GM21447 (cell line): ENCODE results near the gene ATP1A1.

Experiments used
- ATAC-seq: cut with Tn5 transposase; IDR thresholded peaks from one replicate; pipeline ENCODE4 v1.9.1; 2021; ENCODE audit not compliant: unreplicated experiment

ATP1A1 gene

DNA sequence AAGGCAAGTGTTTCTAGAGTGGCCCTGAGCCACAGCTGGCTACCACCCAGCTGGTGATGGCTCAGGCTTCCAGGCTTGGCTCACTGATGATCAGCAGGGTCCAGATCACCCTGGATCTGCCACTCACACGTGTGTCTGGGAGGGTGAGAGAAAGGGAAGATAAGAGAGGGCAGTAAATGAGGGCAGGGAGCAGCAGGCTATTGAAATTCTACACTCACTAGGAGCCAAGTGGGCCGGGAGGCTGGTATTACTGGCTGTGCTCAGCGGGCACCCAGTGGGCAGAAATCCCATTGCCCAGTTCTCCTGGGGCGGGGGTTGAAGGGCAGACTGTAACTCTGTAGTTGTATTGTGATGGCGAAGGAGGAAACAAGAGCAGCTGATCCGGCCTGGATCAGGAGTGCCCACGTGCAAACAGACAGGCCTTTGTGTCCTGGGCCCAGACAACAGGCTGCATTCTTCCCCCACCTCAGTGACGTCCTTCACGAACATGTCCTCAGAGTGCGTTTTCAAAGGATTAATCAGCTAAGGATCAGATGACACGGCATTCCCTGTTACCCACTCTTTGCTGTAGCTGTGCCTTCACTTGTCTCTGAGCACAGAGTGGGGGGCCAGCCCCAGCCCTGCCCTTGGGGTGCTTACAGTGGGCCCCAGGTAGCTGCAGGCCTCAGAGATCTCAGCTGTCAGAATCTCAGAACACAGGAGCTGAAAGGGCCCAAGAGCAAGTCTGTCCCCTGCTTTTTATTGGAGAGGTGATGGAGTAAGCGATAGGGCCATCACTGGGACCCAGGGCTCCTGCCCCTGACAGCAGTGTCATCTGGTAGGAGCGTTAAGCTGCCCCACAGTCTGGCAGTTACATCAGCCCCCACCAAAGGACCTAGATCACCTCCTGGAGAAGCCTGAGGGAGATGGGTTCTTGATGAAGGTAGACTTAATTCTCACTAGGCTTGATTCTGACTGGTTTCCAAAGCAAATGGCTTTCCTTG, 60.5 kb downstream of the ATP1A1 start:
- ATAC-seq, result no peak

DNA sequence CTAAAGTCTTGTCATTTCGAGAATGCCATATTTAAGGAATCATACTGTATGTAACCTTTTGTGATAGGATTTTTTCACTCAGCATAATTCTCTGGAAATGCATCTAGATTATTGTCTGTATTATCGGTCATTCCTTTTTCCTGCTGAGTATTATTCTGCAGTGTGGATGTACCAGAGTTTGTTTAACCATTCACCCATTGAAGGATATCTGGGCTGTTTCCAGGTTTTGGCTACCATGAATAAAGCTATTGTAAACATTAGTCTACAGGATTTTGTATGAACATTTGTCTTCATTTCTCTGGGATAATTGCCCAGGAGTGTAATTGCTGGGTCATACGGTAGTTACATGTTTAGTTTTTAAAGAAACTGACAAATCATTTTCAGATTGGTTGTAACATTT, 61.8 kb downstream of the ATP1A1 start:
- ATAC-seq, result no peak

DNA sequence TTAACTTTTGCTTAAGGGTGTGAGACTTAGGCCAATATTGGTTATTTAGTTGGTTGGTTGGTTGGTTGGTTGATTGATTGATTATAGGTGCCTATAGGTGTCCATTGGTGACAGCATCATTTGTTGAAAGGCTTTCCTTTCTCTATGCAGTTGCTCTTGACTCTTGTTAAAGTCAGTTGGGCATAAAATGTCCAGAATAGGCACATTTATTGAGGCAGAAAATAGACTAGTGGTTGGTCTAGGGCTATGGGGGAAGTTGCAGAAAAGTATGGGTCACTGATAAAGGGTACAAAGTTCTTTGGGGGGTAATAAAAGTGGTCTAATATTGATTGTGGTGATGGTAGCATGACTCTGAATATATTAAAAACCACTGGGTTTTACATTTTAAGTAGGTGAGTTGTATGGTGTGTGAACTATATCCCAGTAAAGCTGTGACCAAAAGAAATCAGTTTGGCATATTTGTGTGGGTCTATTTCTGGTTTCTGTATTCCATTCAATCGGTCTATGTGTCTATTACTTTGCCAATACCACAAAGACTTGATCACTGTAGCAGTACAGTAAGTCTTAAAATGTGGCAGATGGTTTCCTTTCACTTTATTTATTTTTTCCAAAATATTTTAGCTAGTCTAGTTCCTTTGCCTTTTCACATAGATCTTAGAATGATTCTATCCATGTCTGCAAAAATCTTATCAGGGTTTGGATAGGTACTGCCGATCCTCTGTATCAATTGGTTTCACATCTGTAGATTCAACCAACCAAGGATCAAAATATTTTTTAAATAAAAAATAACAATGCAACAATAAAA, 63.0 kb downstream of the ATP1A1 start:
- no peak for ATAC-seq

DNA sequence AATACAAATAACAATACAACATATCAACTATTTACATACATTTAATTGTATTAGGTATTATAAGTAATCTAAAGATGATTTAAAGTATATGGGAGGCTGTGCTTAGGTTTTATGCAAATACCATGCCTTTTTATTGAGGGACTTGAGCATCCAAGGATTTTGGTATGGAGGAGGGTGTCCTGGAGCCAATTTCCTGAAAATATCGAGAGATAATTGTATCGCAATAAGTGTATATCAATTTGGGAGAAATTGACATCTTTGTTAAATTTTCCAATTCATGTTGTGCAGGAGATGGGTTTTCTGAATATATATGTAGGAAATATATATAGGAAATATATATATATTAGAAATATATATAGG, 63.5 kb downstream of the ATP1A1 start:
- no peak for ATAC-seq

DNA sequence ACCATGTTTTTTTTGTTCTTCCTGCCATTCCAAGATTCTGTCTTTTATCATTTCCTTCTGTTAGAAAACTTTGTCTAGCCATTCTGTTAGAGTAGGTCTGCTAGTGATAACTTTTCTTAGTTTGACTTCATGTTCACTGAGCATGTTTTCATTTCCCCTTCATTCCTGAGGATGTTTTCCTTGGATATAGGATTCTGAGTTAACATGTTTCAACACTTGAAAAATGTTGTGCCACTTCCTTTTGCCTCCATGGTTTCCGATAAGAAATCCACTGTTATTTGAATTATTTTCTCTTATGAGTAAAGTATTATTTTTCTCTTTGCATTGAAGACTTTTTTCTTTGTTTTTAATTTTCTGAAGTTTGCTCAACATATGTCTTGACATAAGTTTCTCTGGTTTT, 66.7 kb downstream of the ATP1A1 start:
- no peak for ATAC-seq

DNA sequence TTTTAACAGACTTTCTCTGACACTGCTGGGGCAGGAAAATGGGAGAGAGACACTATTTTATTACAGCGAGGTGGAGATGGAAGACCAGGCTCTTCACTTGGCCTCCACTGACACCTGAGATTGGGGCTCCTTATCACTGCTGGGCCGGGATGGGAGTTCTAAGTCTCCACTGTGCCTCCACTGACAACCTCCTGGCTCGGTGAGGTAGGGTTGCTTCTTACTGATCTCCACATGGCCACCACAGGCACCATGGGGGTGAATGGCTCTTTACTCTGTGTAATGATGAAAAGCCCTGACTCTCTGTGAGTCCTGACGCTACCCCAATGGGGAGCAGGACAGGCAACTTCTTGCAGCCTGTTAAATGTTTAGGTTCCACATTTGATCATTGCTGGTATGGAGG, 67.7 kb downstream of the ATP1A1 start:
- ATAC-seq, result no peak

DNA sequence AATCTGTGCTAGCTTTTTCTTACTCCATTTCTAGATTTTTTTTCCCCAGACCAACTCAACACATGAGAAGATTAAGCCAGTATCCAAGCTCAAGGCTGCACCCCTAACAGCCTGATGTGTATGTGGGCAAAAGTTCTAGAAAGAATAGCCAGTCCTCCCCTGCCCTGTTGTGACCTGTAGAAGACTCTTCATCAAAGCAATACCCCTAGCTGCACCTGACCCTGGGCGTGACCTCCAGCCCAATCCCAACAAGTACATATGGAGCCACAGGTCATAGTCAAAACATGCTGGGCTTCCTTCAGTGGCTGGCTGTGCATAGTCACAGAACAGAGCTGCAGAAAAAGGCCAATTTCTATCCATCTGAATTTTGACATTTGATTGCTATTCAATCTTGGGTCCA, 72.5 kb downstream of the ATP1A1 start:
- ATAC-seq, result no peak

DNA sequence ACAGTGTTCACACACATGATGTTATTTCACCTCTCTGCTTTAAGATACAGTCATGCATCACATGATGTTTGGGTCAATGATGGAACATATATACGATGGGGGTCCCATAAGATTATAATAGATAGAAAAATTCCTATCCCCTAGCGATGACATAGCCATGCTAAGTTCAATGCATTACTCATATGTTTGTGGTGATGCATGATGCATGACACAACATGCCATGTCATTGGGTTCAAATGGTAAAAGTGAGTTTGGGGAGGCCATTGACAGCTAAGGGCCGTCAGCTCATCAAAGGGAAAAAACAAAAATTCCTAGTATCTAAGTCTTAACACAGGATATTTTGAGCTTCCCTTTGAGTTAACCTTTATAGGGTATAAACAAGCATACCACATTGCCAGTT, 73.6 kb downstream of the ATP1A1 start:
- ATAC-seq, result no peak

DNA sequence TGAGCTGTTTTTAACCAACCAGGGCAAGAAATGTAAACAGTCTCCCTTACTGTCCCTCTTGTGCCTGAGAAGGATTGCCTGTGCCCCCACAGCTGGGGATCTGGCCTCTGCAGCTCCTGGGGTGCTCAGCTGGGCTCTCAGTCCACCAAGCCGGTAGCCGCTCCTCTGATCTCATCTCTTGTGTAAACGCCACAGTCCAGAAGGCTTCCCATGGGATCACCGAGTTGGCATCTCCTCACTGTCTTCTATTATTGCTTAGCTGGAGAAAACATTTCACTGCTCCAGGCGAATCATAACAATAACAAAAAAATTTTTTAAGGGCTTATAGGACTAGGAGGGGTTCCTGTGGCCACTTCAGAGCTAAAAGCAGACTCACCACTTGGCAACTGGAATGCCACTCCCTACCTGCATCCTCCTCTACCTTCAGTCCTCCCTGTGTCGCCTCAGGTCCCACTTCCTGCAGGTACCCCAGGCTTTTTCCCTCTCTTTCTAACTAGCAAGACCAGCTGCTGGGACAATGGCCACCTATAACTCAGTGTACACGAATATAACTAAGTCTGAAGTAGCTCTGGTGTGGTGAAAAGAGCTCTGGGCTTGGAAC, 75.8 kb downstream of the ATP1A1 start:
- ATAC-seq, result no peak

DNA sequence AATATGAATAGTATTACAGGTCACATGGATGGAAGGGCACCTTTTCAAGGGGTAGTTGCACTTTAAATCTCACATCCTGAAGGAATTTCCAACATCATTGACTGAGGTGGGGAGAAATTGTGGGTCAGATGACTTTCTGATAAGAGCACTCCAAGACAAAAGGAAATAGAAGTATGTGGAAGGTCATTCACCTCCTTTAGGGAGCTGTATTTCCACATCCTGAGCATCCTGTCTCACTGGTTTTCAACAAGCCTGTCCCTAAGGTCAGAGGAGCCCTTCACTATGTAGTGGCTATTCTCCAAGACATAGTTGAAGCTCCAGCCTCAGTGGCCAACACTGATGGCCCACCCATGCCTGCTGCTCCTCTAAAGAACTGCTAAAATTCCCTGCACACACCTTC, 76.5 kb downstream of the ATP1A1 start:
- ATAC-seq, result no peak

DNA sequence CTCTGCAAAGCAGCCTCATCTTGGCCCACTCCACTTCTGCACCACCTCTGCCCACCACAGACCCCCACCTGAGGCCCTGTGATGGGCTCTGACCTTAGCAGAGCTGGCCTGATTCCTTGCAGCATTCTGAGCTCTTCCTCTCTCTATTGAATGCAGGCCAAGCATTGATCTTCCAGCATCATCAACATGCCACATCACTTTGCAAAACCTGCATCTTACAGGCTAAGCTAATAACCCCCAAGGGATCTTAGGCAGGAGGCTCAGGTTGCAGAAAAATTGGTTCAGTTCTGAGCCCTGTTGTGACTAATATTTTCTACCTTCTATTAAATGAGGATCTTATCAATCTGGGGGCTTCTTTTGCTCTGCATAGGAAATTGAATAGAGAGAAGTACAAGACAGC, 78.7 kb downstream of the ATP1A1 start:
- no peak for ATAC-seq

DNA sequence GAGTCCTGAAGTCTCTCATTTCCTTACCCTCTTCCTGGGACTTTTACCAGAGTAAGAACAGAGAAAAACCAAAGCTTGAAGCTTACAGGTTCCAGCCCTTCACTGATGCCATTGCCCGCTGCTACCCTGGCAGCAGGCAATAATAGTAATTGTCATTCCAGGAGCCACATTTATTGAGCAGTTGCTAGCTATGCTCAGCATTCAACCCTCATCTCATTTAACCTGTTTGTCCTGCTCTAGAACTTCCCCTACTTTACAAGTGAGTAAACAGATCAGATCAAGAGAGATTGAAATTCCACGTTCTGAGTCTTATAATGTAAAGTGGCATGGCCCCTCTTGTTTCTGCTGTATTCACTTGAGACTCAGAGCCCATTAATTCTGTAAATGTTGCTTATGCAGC, 80.4 kb downstream of the ATP1A1 start:
- no peak for ATAC-seq

DNA sequence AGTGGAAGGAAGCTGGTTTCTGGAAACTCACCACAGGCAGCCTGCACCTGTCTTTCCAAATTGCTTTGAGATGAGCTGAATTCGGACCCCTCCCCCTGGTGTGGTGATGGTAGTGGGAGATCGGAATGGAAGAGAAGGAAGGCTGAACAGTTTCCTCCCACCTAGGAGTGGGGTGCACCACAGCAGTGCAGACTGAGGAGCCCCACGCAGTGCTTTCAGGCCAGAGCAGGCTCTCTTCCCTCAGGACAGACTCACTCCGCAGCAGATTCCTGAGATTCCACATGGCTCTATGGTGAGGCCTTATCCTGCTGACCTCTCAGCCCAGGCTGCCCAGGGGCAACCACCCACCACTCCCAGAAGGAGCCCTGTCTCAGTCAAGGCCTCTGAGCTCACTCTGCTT, 80.9 kb downstream of the ATP1A1 start:
- ATAC-seq, result no peak
